ENCODE results near the gene CD83. TPM values are rescaled to one million over a fixed set of nuclear protein-coding genes. Genes with fewer than 3 reads are reported as not detected.
A peak's percentile ranks its signal among the peaks of the same experiment; 100 is the strongest.

Gene CD83
- total and polyA plus RNA-seq, 4 donors, result 14.5 to 31.1 (median 25.1) TPM

- Histone ChIP-seq H3K9ac (ENCODE audit: insufficient read depth in 1 of 2, low read length in 2 of 2) (no peak overlapping the region), H3K36me3 (ENCODE audit: control insufficient read depth in 4 of 4, insufficient read depth in 4 of 4, low read length in 4 of 4) (no peaks in the 10 kb centered on the region), H3K27ac (ENCODE audit: low read depth in 1 of 2, low read length in 1 of 2) (no peak overlapping the region), H3K27me3 (ENCODE audit: control insufficient read depth in 3 of 3, insufficient read depth in 3 of 3, low read length in 2 of 3) (no peaks in the 10 kb centered on the region), H3K4me1 (ENCODE audit: control insufficient read depth in 5 of 5, insufficient read depth in 5 of 5, low read length in 5 of 5) (no peaks in the 10 kb centered on the region), H3K4me3 (no peak overlapping the region), H3K9me3 (ENCODE audit: control insufficient read depth in 4 of 4, insufficient read depth in 3 of 4, low read length in 3 of 4) (peaks cover 0 to 11% (median 6%) of the 10 kb centered on the region in 4 donors)
- no peak for TF ChIP-seq CTCF (IDR thresholded peaks at IDR 0.05; ENCODE audit: control extremely low read depth, extremely low read depth)
- no peak for ATAC-seq (ENCODE audit: insufficient read depth, low FRiP score)
- WGBS, 2 donors, result 73 to 81% methylated on average over 4 of the region's 4 CpGs
- no peak for DNase-seq
These were observed 49.3 kb downstream of the CD83 start for GRCh38 chr6:14166839-14167238.

GRCh38 chr6:14170128-14170527, 52.6 kb downstream of the CD83 start:
- no peak overlapping the region for H3K4me3 ChIP-seq
- peaks cover 0 to 14% (median 7%) of the 10 kb centered on the region in 4 donors for H3K9me3 ChIP-seq (ENCODE audit: control insufficient read depth in 4 of 4, insufficient read depth in 3 of 4, low read length in 3 of 4)
- H3K4me1 ChIP-seq (ENCODE audit: control insufficient read depth in 5 of 5, insufficient read depth in 5 of 5, low read length in 5 of 5), result peaks cover 0 to 3% (median 0%) of the 10 kb centered on the region in 5 donors
- no peak for ATAC-seq (ENCODE audit: insufficient read depth, low FRiP score)
- no peak overlapping the region for H3K9ac ChIP-seq (ENCODE audit: insufficient read depth in 1 of 2, low read length in 2 of 2)
- no peak for TF ChIP-seq CTCF (IDR thresholded peaks at IDR 0.05; ENCODE audit: control extremely low read depth, extremely low read depth)
- peaks cover 0 to 2% (median 0%) of the 10 kb centered on the region in 3 donors for H3K27me3 ChIP-seq (ENCODE audit: control insufficient read depth in 3 of 3, insufficient read depth in 3 of 3, low read length in 2 of 3)
- WGBS, 2 donors, result 87 to 91% methylated on average over 3 of the region's 3 CpGs
- no peak overlapping the region for H3K27ac ChIP-seq (ENCODE audit: low read depth in 1 of 2, low read length in 1 of 2)
- DNase-seq, result no peak
- H3K36me3 ChIP-seq (ENCODE audit: control insufficient read depth in 4 of 4, insufficient read depth in 4 of 4, low read length in 4 of 4), result no peaks in the 10 kb centered on the region

- Histone ChIP-seq H3K4me3 (no peak overlapping the region), H3K4me1 (ENCODE audit: control insufficient read depth in 5 of 5, insufficient read depth in 5 of 5, low read length in 5 of 5) (peaks cover 0 to 3% (median 0%) of the 10 kb centered on the region in 5 donors), H3K27me3 (ENCODE audit: control insufficient read depth in 3 of 3, insufficient read depth in 3 of 3, low read length in 2 of 3) (peaks cover 0 to 2% (median 0%) of the 10 kb centered on the region in 3 donors), H3K27ac (ENCODE audit: low read depth in 1 of 2, low read length in 1 of 2) (no peak overlapping the region), H3K9me3 (ENCODE audit: control insufficient read depth in 4 of 4, insufficient read depth in 3 of 4, low read length in 3 of 4) (peaks cover 0 to 14% (median 7%) of the 10 kb centered on the region in 4 donors), H3K9ac (ENCODE audit: insufficient read depth in 1 of 2, low read length in 2 of 2) (no peak overlapping the region), H3K36me3 (ENCODE audit: control insufficient read depth in 4 of 4, insufficient read depth in 4 of 4, low read length in 4 of 4) (no peaks in the 10 kb centered on the region)
- no peak for TF ChIP-seq CTCF (IDR thresholded peaks at IDR 0.05; ENCODE audit: control extremely low read depth, extremely low read depth)
- no peak for DNase-seq
- WGBS, 2 donors, result 89% methylated on average over 1 of the region's 1 CpG
- no peak for ATAC-seq (ENCODE audit: insufficient read depth, low FRiP score)
These were observed 55.0 kb downstream of the CD83 start for GRCh38 chr6:14172562-14172961.

- peaks cover 0 to 2% (median 0%) of the 10 kb centered on the region in 3 donors for H3K27me3 ChIP-seq (ENCODE audit: control insufficient read depth in 3 of 3, insufficient read depth in 3 of 3, low read length in 2 of 3)
- H3K27ac ChIP-seq (ENCODE audit: low read depth in 1 of 2, low read length in 1 of 2), result no peak overlapping the region
- H3K9me3 ChIP-seq (ENCODE audit: control insufficient read depth in 4 of 4, insufficient read depth in 3 of 4, low read length in 3 of 4), result peaks cover 0 to 14% (median 6%) of the 10 kb centered on the region in 4 donors
- H3K4me3 ChIP-seq, result no peak overlapping the region
- TF ChIP-seq CTCF (IDR thresholded peaks at IDR 0.05; ENCODE audit: control extremely low read depth, extremely low read depth), result no peak
- WGBS, 2 donors, result 60% methylated on average over 3 of the region's 3 CpGs
- no peaks in the 10 kb centered on the region for H3K36me3 ChIP-seq (ENCODE audit: control insufficient read depth in 4 of 4, insufficient read depth in 4 of 4, low read length in 4 of 4)
- no peak for ATAC-seq (ENCODE audit: insufficient read depth, low FRiP score)
- peak in 2 of 3 donors; percentile 47 to 57 for DNase-seq
- H3K9ac ChIP-seq (ENCODE audit: insufficient read depth in 1 of 2, low read length in 2 of 2), result no peak overlapping the region
- peaks cover 0 to 3% (median 0%) of the 10 kb centered on the region in 5 donors for H3K4me1 ChIP-seq (ENCODE audit: control insufficient read depth in 5 of 5, insufficient read depth in 5 of 5, low read length in 5 of 5)
These were observed 56.7 kb downstream of the CD83 start for GRCh38 chr6:14174226-14174625.

Measured in lung (tissue), 12 donors.